OCI-LY1 (cell line): ENCODE data around the gene RAB29.

ENCODE experiments used
- H2AFZ ChIP-seq: fragments of 200-600 bp; sonication (generic), shearing (Covaris generic); 2 replicates; pipeline ENCODE4 v1.6.0; 2014; ENCODE audit warnings: antibody characterized with exemption, mild to moderate bottlenecking, low read length
- H3F3A ChIP-seq: fragments of 200-600 bp; sonication (generic), shearing (Covaris generic); 2 replicates; pipeline ENCODE4 v1.6.0; 2014; ENCODE audit warnings: mild to moderate bottlenecking, antibody characterized with exemption, low read length, moderate library complexity; ENCODE audit not compliant: insufficient read depth
- H3K27ac ChIP-seq: fragments of 200-600 bp; sonication (generic); 2 replicates; pipeline ENCODE4 v1.5.1; 2014; ENCODE audit warnings: low read length, mixed run types, mild to moderate bottlenecking, low read depth; ENCODE audit not compliant: poor library complexity, severe bottlenecking
- H3K27me3 ChIP-seq: fragments of 200-600 bp; sonication (generic); 2 replicates; pipeline ENCODE4 v1.6.0; 2014; ENCODE audit warnings: antibody characterized with exemption, mild to moderate bottlenecking, low read length, moderate library complexity; ENCODE audit not compliant: insufficient read depth
- H3K36me3 ChIP-seq: fragments of 200-600 bp; sonication (generic); 2 replicates; pipeline ENCODE4 v1.6.1; 2014; ENCODE audit warnings: mild to moderate bottlenecking, antibody characterized with exemption, low read length, moderate library complexity, mixed read lengths; ENCODE audit not compliant: insufficient read depth
- H3K4me1 ChIP-seq: fragments of 200-600 bp; sonication (generic); 2 replicates; pipeline ENCODE4 v1.5.1; 2014; ENCODE audit warnings: mild to moderate bottlenecking, low read length, moderate library complexity; ENCODE audit not compliant: insufficient read depth, severe bottlenecking
- H3K4me2 ChIP-seq: fragments of 200-600 bp; sonication (generic), shearing (Covaris generic); 2 replicates; pipeline ENCODE4 v1.6.1; 2014; ENCODE audit warnings: low read length
- H3K4me3 ChIP-seq: fragments of 200-600 bp; sonication (generic); 2 replicates; pipeline ENCODE4 v1.5.1; 2014; ENCODE audit warnings: low read length, low read depth, mild to moderate bottlenecking, mixed read lengths; ENCODE audit not compliant: poor library complexity, severe bottlenecking
- H3K79me2 ChIP-seq: fragments of 200-600 bp; shearing (Covaris generic); 2 replicates; pipeline ENCODE4 v1.6.1; 2016; ENCODE audit warnings: mixed run types, low read length, mixed read lengths; ENCODE audit not compliant: insufficient read depth
- H3K9ac ChIP-seq: fragments of 200-600 bp; sonication (generic), shearing (Covaris generic); 2 replicates; pipeline ENCODE4 v1.6.1; 2014; ENCODE audit warnings: mild to moderate bottlenecking, low read length, mixed read lengths
- H3K9me2 ChIP-seq: fragments of 200-600 bp; sonication (generic), shearing (Covaris generic); 2 replicates; pipeline ENCODE4 v1.6.1; 2014; ENCODE audit warnings: low read depth, mild to moderate bottlenecking, low read length, mixed read lengths
- H3K9me3 ChIP-seq: fragments of 200-600 bp; shearing (Covaris generic); 2 replicates; pipeline ENCODE4 v1.6.1; 2014; ENCODE audit warnings: low read length, mixed read lengths
- H4K20me1 ChIP-seq: fragments of 200-600 bp; sonication (generic), shearing (Covaris generic); 2 replicates; pipeline ENCODE4 v1.6.0; 2016; ENCODE audit warnings: mild to moderate bottlenecking, low read length; ENCODE audit not compliant: insufficient read depth
- CTCF ChIP-seq: fragments of 200-600 bp; sonication (generic), shearing (Covaris generic); IDR thresholded peaks from 2 replicates; pipeline ENCODE4 v1.5.1; 2017; ENCODE audit warnings: mild to moderate bottlenecking, antibody characterized with exemption, low read length, moderate library complexity, mixed read lengths
- EZH2 ChIP-seq: fragments of 200-600 bp; sonication (generic), shearing (Covaris generic); IDR thresholded peaks from 2 replicates; pipeline ENCODE4 v1.8.0; 2017; ENCODE audit warnings: borderline replicate concordance, mixed run types, mild to moderate bottlenecking, antibody characterized with exemption, low read length, moderate library complexity, mixed read lengths

The RAB29 gene

GRCh38 chr1:205775717-205776056 lies 405 bp upstream of the RAB29 start:
- Histone ChIP-seq H3K4me3 (peak overlapping the region; percentile 71), H3K9me2 (no peaks in the 10 kb centered on the region), H3K27me3 (peaks cover 10% of the 10 kb centered on the region; the same call in 1 of the 2 replicates), H4K20me1 (no peaks in the 10 kb centered on the region), H3K9ac (no peak overlapping the region), H3K9me3 (0 out of 2 replicates have a peak, but pooled peaks cover 5% of the 10 kb centered on the region), H3K4me2 (peak overlapping the region; percentile 84), H3K79me2 (no peaks in the 10 kb centered on the region), H3K4me1 (peaks cover 9% of the 10 kb centered on the region), H2AFZ (no peak overlapping the region), H3F3A (no peaks in the 10 kb centered on the region), H3K27ac (no peak overlapping the region), H3K36me3 (no peaks in the 10 kb centered on the region; the same call in 1 of the 2 replicates)
- no peak for TF ChIP-seq CTCF
- TF ChIP-seq EZH2: no peak

GRCh38 chr1:205774198-205775014 lies 876 bp downstream of the RAB29 start:
- Histone ChIP-seq H3K4me2 (peak overlapping the region; percentile 84), H3K9me2 (no peaks in the 10 kb centered on the region), H3K4me1 (peaks cover 9% of the 10 kb centered on the region), H3K79me2 (no peaks in the 10 kb centered on the region), H3K9me3 (0 out of 2 replicates have a peak, but pooled peaks cover 5% of the 10 kb centered on the region), H3K36me3 (no peaks in the 10 kb centered on the region; the same call in 1 of the 2 replicates), H3K27me3 (peaks cover 10% of the 10 kb centered on the region; the same call in 1 of the 2 replicates), H3K9ac (peak overlapping the region; percentile 65), H4K20me1 (no peaks in the 10 kb centered on the region), H3K4me3 (peak overlapping the region; percentile 71), H3F3A (no peaks in the 10 kb centered on the region), H2AFZ (no peak overlapping the region), H3K27ac (no peak overlapping the region)
- TF ChIP-seq EZH2 (no peak), CTCF (no peak)

- Histone ChIP-seq H3K9ac (no peak overlapping the region), H3K4me2 (no peak overlapping the region)
Measured at GRCh38 chr1:205772607-205773032, 2.7 kb downstream of the RAB29 start.

More at GRCh38 chr1:205772607-205773032, 2.7 kb downstream of the RAB29 start:
- no peak overlapping the region for H3K27ac ChIP-seq
- no peaks in the 10 kb centered on the region for H3F3A ChIP-seq
- H4K20me1 ChIP-seq: no peaks in the 10 kb centered on the region
- H3K4me1 ChIP-seq: peaks cover 9% of the 10 kb centered on the region
- H3K9me3 ChIP-seq: 0 out of 2 replicates have a peak, but pooled peaks cover 5% of the 10 kb centered on the region
- TF ChIP-seq EZH2 (no peak), CTCF (no peak)
- no peak overlapping the region for H2AFZ ChIP-seq
- peaks cover 10% of the 10 kb centered on the region; the same call in 1 of the 2 replicates for H3K27me3 ChIP-seq
- H3K9me2 ChIP-seq: no peaks in the 10 kb centered on the region
- H3K4me3 ChIP-seq: no peak overlapping the region
- H3K79me2 ChIP-seq: no peaks in the 10 kb centered on the region
- no peaks in the 10 kb centered on the region; the same call in 1 of the 2 replicates for H3K36me3 ChIP-seq
